Measurements from ENCODE around the gene SUPV3L1. TPM values are rescaled to one million over a fixed set of nuclear protein-coding genes. Genes with fewer than 3 reads are reported as not detected.
"Not testable (repeated sequence)": the region's sequence is repeated elsewhere in the genome, so short reads cannot be mapped to it uniquely, and the experiment has no call there.

The SUPV3L1 gene
- total RNA-seq, 2 donors from 2014 or later: 30.7 to 55.1 TPM

GRCh38 chr10:69247313-69247710, 67.3 kb downstream of the SUPV3L1 start:
- ATAC-seq (ENCODE audit: insufficient number of reproducible peaks, low FRiP score, low read depth) (no peak), DNase-seq (ENCODE audit: low spot score) (no peak)
- no peak overlapping the region for H3K4me3 ChIP-seq
- no peaks in the 10 kb centered on the region for H3K4me1 ChIP-seq (ENCODE audit: control insufficient read depth in 1 of 2, low read depth in 2 of 2)
- H3K27ac ChIP-seq: no peak overlapping the region
- no peaks in the 10 kb centered on the region for H3K27me3 ChIP-seq (replicated peaks; ENCODE audit: insufficient read depth)
- no peak for TF ChIP-seq CTCF (IDR thresholded peaks at IDR 0.05)
- no peaks in the 10 kb centered on the region for H3K9me3 ChIP-seq
- H3K36me3 ChIP-seq: no peaks in the 10 kb centered on the region

GRCh38 chr10:69248117-69248730, 68.2 kb downstream of the SUPV3L1 start:
- DNase-seq (ENCODE audit: low spot score) (no peak), ATAC-seq (ENCODE audit: insufficient number of reproducible peaks, low FRiP score, low read depth) (no peak)
- no peak for TF ChIP-seq CTCF (IDR thresholded peaks at IDR 0.05)
- Histone ChIP-seq H3K4me1 (ENCODE audit: control insufficient read depth in 1 of 2, low read depth in 2 of 2) (no peaks in the 10 kb centered on the region), H3K27ac (no peak overlapping the region), H3K27me3 (replicated peaks; ENCODE audit: insufficient read depth) (no peaks in the 10 kb centered on the region), H3K4me3 (no peak overlapping the region), H3K36me3 (no peaks in the 10 kb centered on the region), H3K9me3 (no peaks in the 10 kb centered on the region)

GRCh38 chr10:69250041-69250440, 70.0 kb downstream of the SUPV3L1 start:
- TF ChIP-seq CTCF (IDR thresholded peaks at IDR 0.05): no peak
- H3K4me3 ChIP-seq: no peak overlapping the region

GRCh38 chr10:69251417-69251816, 71.4 kb downstream of the SUPV3L1 start:
- not testable (repeated sequence) for DNase-seq (ENCODE audit: low spot score); H3K4me3 ChIP-seq; H3K27me3 ChIP-seq (replicated peaks; ENCODE audit: insufficient read depth); H3K27ac ChIP-seq; ATAC-seq (ENCODE audit: insufficient number of reproducible peaks, low FRiP score, low read depth); H3K36me3 ChIP-seq; H3K4me1 ChIP-seq (ENCODE audit: control insufficient read depth in 1 of 2, low read depth in 2 of 2); H3K9me3 ChIP-seq

More at GRCh38 chr10:69250041-69250440, 70.0 kb downstream of the SUPV3L1 start:
- ATAC-seq (ENCODE audit: insufficient number of reproducible peaks, low FRiP score, low read depth) (no peak), DNase-seq (ENCODE audit: low spot score) (no peak)
- Histone ChIP-seq H3K4me1 (ENCODE audit: control insufficient read depth in 1 of 2, low read depth in 2 of 2) (no peaks in the 10 kb centered on the region), H3K27me3 (replicated peaks; ENCODE audit: insufficient read depth) (no peaks in the 10 kb centered on the region), H3K27ac (no peak overlapping the region), H3K9me3 (no peaks in the 10 kb centered on the region), H3K36me3 (no peaks in the 10 kb centered on the region)

- ATAC-seq (ENCODE audit: insufficient number of reproducible peaks, low FRiP score, low read depth): no peak
- Histone ChIP-seq H3K36me3 (no peaks in the 10 kb centered on the region), H3K4me3 (no peak overlapping the region), H3K9me3 (no peaks in the 10 kb centered on the region), H3K4me1 (ENCODE audit: control insufficient read depth in 1 of 2, low read depth in 2 of 2) (no peaks in the 10 kb centered on the region), H3K27ac (no peak overlapping the region), H3K27me3 (replicated peaks; ENCODE audit: insufficient read depth) (no peaks in the 10 kb centered on the region)
- DNase-seq (ENCODE audit: low spot score): no peak
- TF ChIP-seq CTCF (IDR thresholded peaks at IDR 0.05): no peak
These were observed 73.1 kb downstream of the SUPV3L1 start for GRCh38 chr10:69253171-69253570.

- no peak overlapping the region for H3K4me3 ChIP-seq
- ATAC-seq (ENCODE audit: insufficient number of reproducible peaks, low FRiP score, low read depth): no peak
- no peaks in the 10 kb centered on the region for H3K36me3 ChIP-seq
- no peak overlapping the region for H3K27ac ChIP-seq
- no peaks in the 10 kb centered on the region for H3K27me3 ChIP-seq (replicated peaks; ENCODE audit: insufficient read depth)
- no peaks in the 10 kb centered on the region for H3K4me1 ChIP-seq (ENCODE audit: control insufficient read depth in 1 of 2, low read depth in 2 of 2)
- no peaks in the 10 kb centered on the region for H3K9me3 ChIP-seq
- DNase-seq (ENCODE audit: low spot score): no peak
- no peak for TF ChIP-seq CTCF (IDR thresholded peaks at IDR 0.05)
These were observed 74.8 kb downstream of the SUPV3L1 start for GRCh38 chr10:69254877-69255276.

All from thoracic aorta (tissue), 2 donors.